ENCODE measurements around the gene MOB3A. TPM values are rescaled to one million over a fixed set of nuclear protein-coding genes. Genes with fewer than 3 reads are reported as not detected.
"Not testable (repeated sequence)": the region's sequence is repeated elsewhere in the genome, so short reads cannot be mapped to it uniquely, and the experiment has no call there.

MOB3A gene
- total RNA-seq, 2 donors from 2014 or later = 37.8 to 50.9 TPM

DNA sequence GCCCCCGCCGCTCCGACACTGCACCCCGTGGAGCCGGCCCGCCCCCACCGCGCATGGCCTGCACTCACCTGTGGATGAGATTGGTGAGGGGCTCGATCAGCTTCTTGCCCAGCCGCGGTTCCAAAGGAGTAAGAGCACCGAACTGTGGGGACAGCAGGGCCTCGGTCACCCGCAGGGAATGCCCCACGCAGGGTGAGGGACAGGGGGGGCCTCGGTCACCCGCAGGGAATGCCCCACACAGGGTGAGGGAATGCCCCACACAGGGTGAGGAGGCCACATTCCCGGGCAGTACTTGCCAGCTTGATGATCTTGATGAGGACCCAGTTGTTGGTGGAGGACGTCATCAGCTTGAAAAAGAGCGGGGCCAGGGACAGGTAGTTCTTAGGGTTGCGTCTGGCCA lies 32.9 kb upstream of the MOB3A start:
- H3K4me3 ChIP-seq = no peak overlapping the region
- ATAC-seq (ENCODE audit: insufficient number of reproducible peaks, low FRiP score, low read depth) (no peak), DNase-seq (ENCODE audit: low spot score) (no peak)
- H3K9me3 ChIP-seq = no peaks in the 10 kb centered on the region
- TF ChIP-seq, protein P1, sequence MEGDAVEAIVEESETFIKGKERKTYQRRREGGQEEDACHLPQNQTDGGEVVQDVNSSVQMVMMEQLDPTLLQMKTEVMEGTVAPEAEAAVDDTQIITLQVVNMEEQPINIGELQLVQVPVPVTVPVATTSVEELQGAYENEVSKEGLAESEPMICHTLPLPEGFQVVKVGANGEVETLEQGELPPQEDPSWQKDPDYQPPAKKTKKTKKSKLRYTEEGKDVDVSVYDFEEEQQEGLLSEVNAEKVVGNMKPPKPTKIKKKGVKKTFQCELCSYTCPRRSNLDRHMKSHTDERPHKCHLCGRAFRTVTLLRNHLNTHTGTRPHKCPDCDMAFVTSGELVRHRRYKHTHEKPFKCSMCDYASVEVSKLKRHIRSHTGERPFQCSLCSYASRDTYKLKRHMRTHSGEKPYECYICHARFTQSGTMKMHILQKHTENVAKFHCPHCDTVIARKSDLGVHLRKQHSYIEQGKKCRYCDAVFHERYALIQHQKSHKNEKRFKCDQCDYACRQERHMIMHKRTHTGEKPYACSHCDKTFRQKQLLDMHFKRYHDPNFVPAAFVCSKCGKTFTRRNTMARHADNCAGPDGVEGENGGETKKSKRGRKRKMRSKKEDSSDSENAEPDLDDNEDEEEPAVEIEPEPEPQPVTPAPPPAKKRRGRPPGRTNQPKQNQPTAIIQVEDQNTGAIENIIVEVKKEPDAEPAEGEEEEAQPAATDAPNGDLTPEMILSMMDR (IDR thresholded peaks at IDR 0.05) = no peak
- no peak overlapping the region for H3K27ac ChIP-seq
- no peaks in the 10 kb centered on the region for H3K4me1 ChIP-seq (ENCODE audit: control insufficient read depth in 1 of 2, low read depth in 2 of 2)
- no peaks in the 10 kb centered on the region for H3K27me3 ChIP-seq (replicated peaks; ENCODE audit: insufficient read depth)
- H3K36me3 ChIP-seq = peaks cover 48% of the 10 kb centered on the region

GRCh38 chr19:2128252-2128651 lies 32.1 kb upstream of the MOB3A start:
- H3K27ac ChIP-seq; H3K4me1 ChIP-seq (ENCODE audit: control insufficient read depth in 1 of 2, low read depth in 2 of 2); ATAC-seq (ENCODE audit: insufficient number of reproducible peaks, low FRiP score, low read depth); DNase-seq (ENCODE audit: low spot score); H3K27me3 ChIP-seq (replicated peaks; ENCODE audit: insufficient read depth); H3K9me3 ChIP-seq; H3K4me3 ChIP-seq: not testable (repeated sequence)
- peaks cover 55% of the 10 kb centered on the region for H3K36me3 ChIP-seq

- H3K27me3 ChIP-seq (replicated peaks; ENCODE audit: insufficient read depth) = no peaks in the 10 kb centered on the region
- H3K9me3 ChIP-seq = no peaks in the 10 kb centered on the region
- H3K27ac ChIP-seq = no peak overlapping the region
- ATAC-seq (ENCODE audit: insufficient number of reproducible peaks, low FRiP score, low read depth) (no peak), DNase-seq (ENCODE audit: low spot score) (no peak)
- no peak overlapping the region for H3K4me3 ChIP-seq
- peaks cover 59% of the 10 kb centered on the region for H3K36me3 ChIP-seq
- TF ChIP-seq, protein P1 (IDR thresholded peaks at IDR 0.05) = no peak
- no peaks in the 10 kb centered on the region for H3K4me1 ChIP-seq (ENCODE audit: control insufficient read depth in 1 of 2, low read depth in 2 of 2)
Observed at GRCh38 chr19:2127758-2128157, 31.6 kb upstream of the MOB3A start.

- DNase-seq (ENCODE audit: low spot score) (no peak), ATAC-seq (ENCODE audit: insufficient number of reproducible peaks, low FRiP score, low read depth) (no peak)
- Histone ChIP-seq H3K27ac (no peak overlapping the region), H3K9me3 (no peaks in the 10 kb centered on the region), H3K36me3 (peaks cover 53% of the 10 kb centered on the region), H3K27me3 (replicated peaks; ENCODE audit: insufficient read depth) (no peaks in the 10 kb centered on the region), H3K4me1 (ENCODE audit: control insufficient read depth in 1 of 2, low read depth in 2 of 2) (no peaks in the 10 kb centered on the region), H3K4me3 (no peak overlapping the region)
- TF ChIP-seq, protein P1 (IDR thresholded peaks at IDR 0.05) = no peak
Observed at GRCh38 chr19:2126879-2127518, 30.9 kb upstream of the MOB3A start.

DNA sequence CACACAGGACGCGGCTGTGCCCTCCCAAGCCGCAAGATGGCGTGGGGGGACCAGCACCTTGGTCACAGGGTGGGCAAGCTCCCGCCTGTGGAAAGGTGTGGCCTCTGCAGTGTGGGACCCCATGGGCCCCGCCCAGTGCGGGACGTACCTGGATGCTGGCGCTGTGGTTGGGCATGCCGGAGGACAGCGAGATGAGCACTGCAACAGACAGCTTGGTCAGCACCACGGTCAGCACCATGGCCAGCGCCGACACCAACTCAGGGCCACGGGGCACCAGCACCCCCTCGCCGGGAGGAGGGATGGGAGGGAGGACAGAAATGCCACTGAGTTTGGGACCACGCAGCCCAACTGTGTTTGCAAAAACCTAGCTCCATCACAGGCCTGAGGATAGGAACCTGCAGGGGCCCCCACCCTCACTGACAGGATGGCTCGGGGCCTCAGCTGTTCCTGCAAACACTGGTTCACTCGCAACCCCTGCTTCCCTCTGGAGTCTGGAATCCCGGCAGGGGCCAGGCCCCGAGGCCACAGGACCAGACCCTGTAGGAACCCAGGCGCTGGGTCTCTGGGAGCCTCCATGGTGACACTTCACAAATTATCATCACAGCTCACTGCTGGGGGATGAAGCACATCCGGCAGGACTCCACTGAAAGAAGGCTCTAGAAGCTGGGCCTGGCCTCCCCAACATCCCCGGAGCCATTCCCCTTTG lies 27.7 kb upstream of the MOB3A start:
- H3K36me3 ChIP-seq = peaks cover 62% of the 10 kb centered on the region
- ATAC-seq (ENCODE audit: insufficient number of reproducible peaks, low FRiP score, low read depth) = no peak
- no peak for DNase-seq (ENCODE audit: low spot score)
- H3K4me1 ChIP-seq (ENCODE audit: control insufficient read depth in 1 of 2, low read depth in 2 of 2) = no peaks in the 10 kb centered on the region
- H3K27me3 ChIP-seq (replicated peaks; ENCODE audit: insufficient read depth) = no peaks in the 10 kb centered on the region
- no peak overlapping the region for H3K27ac ChIP-seq
- no peak overlapping the region for H3K4me3 ChIP-seq
- no peaks in the 10 kb centered on the region for H3K9me3 ChIP-seq
- TF ChIP-seq, protein P1 (IDR thresholded peaks at IDR 0.05) = no peak
